ENCODE results near the gene FEZ2. TPM values are rescaled to one million over a fixed set of nuclear protein-coding genes. Genes with fewer than 3 reads are reported as not detected.

FEZ2 gene
- total RNA-seq, 1 experiment from 2014 or later = 14.8 TPM

DNA sequence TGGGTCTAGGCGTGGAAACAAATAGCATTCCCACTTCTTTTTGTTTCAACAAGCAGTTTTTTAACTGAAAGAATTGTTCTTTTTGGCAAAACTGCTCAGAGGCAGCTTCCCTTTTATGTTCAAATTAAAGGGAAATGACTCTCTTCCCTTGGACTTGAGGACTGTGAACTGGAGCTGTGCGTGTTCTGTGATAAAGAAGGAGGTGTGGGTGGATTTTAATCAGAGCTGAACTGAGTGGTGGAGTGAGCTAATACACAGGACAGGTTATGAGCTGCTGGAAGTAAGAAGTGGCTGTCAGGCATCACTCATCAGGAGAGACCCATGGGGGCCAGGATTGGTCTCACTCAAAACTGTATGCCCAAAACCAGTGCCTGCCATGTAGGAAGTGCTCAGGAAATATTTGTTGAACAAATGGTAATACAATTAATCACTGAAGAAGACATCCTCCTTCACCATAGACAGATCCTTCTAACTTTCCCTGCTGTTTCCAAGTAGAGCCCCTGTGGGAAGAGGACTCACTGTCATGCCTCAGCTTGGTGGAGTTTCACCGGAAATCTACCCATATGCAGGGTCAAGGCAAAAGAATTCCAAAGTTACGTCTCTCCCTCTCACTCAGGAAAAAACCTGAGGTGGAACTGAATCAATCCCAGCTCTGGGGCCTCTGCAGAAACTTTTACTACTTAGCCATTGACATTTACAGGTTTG is 55.9 kb downstream of the FEZ2 start:
- CTCF ChIA-PET = no interaction called here
- ATAC-seq = no peak
- no peak for DNase-seq (ENCODE audit: low read depth, low spot score)
- H3K4me1 ChIP-seq (ENCODE audit: control insufficient read depth in 1 of 2, insufficient read depth in 2 of 2, low read length in 2 of 2) = 0 out of 4 replicates have a peak, but pooled peaks cover 0 to 6% of the 10 kb centered on the region in 2 experiments
- H2AFZ ChIP-seq (ENCODE audit: low read depth, low read length, poor library complexity, severe bottlenecking) = no peak overlapping the region
- H3K4me2 ChIP-seq (ENCODE audit: low read length) = no peak overlapping the region
- no peaks in the 10 kb centered on the region for H3K79me2 ChIP-seq (ENCODE audit: insufficient read depth, low read length)
- no peaks in the 10 kb centered on the region for H3K9me3 ChIP-seq (ENCODE audit: control insufficient read depth in 1 of 2, insufficient read depth in 1 of 2, low read depth in 1 of 2, low read length in 2 of 2)
- H3K27ac ChIP-seq (ENCODE audit: low read depth, low read length) = no peak overlapping the region
- POLR2A ChIA-PET = no interaction called here
- peaks cover 2 to 14% of the 10 kb centered on the region in 2 experiments; a peak in 3 of 4 replicates for H3K36me3 ChIP-seq (ENCODE audit: control insufficient read depth in 1 of 2, insufficient read depth in 2 of 2, low read length in 2 of 2)
- H3K4me3 ChIP-seq (replicated peaks in 1 of 2; ENCODE audit: low read depth in 1 of 2, low read length in 2 of 2) = no peak overlapping the region
- H3K9me2 ChIP-seq (ENCODE audit: insufficient read depth) = no peaks in the 10 kb centered on the region
- no peaks in the 10 kb centered on the region for H4K20me1 ChIP-seq (ENCODE audit: insufficient read depth)
- TF ChIP-seq, protein P1, sequence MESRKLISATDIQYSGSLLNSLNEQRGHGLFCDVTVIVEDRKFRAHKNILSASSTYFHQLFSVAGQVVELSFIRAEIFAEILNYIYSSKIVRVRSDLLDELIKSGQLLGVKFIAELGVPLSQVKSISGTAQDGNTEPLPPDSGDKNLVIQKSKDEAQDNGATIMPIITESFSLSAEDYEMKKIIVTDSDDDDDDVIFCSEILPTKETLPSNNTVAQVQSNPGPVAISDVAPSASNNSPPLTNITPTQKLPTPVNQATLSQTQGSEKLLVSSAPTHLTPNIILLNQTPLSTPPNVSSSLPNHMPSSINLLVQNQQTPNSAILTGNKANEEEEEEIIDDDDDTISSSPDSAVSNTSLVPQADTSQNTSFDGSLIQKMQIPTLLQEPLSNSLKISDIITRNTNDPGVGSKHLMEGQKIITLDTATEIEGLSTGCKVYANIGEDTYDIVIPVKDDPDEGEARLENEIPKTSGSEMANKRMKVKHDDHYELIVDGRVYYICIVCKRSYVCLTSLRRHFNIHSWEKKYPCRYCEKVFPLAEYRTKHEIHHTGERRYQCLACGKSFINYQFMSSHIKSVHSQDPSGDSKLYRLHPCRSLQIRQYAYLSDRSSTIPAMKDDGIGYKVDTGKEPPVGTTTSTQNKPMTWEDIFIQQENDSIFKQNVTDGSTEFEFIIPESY (IDR thresholded peaks at IDR 0.05; ENCODE audit: extremely low read depth, insufficient replicate concordance, low read length) = no peak
- TF ChIP-seq SIN3A (IDR thresholded peaks at IDR 0.05; ENCODE audit: low read depth) (no peak), RAD21 (IDR thresholded peaks at IDR 0.05; ENCODE audit: low read depth) (no peak), SP1 (IDR thresholded peaks at IDR 0.05; ENCODE audit: low read depth) (no peak)
- TF ChIP-seq, protein P2, sequence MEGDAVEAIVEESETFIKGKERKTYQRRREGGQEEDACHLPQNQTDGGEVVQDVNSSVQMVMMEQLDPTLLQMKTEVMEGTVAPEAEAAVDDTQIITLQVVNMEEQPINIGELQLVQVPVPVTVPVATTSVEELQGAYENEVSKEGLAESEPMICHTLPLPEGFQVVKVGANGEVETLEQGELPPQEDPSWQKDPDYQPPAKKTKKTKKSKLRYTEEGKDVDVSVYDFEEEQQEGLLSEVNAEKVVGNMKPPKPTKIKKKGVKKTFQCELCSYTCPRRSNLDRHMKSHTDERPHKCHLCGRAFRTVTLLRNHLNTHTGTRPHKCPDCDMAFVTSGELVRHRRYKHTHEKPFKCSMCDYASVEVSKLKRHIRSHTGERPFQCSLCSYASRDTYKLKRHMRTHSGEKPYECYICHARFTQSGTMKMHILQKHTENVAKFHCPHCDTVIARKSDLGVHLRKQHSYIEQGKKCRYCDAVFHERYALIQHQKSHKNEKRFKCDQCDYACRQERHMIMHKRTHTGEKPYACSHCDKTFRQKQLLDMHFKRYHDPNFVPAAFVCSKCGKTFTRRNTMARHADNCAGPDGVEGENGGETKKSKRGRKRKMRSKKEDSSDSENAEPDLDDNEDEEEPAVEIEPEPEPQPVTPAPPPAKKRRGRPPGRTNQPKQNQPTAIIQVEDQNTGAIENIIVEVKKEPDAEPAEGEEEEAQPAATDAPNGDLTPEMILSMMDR (IDR thresholded peaks at IDR 0.05 in 2 of 3, conservative IDR thresholded peaks at IDR 0.05 in 1 of 3; ENCODE audit: borderline replicate concordance in 1 of 3, insufficient read depth in 1 of 3, low read depth in 2 of 3, low read length in 2 of 3) = no peak
- RAD21 ChIA-PET (ENCODE audit: low non-redundant PET in 1 of 2, low total read pairs in 2 of 2, uncharacterized antibody in 2 of 2, unreplicated experiment in 2 of 2) = no interaction called here
- BruUV-seq (replicated peaks) = no TSS peak
- no peak overlapping the region for H3K9ac ChIP-seq (ENCODE audit: low read length)
- no peaks in the 10 kb centered on the region for H3K27me3 ChIP-seq (ENCODE audit: insufficient read depth, low read length)
- intact Hi-C loops (cut with micrococcal nuclease) = no loop called here
